GM18868 (cell line): ENCODE results near the gene C13orf46.

ENCODE experiments used
- ATAC-seq: cut with Tn5 transposase; IDR thresholded peaks from one replicate; pipeline ENCODE4 v1.9.1; 2021; ENCODE audit warnings: mild to moderate bottlenecking, moderate library complexity; ENCODE audit not compliant: unreplicated experiment

C13orf46 gene

DNA sequence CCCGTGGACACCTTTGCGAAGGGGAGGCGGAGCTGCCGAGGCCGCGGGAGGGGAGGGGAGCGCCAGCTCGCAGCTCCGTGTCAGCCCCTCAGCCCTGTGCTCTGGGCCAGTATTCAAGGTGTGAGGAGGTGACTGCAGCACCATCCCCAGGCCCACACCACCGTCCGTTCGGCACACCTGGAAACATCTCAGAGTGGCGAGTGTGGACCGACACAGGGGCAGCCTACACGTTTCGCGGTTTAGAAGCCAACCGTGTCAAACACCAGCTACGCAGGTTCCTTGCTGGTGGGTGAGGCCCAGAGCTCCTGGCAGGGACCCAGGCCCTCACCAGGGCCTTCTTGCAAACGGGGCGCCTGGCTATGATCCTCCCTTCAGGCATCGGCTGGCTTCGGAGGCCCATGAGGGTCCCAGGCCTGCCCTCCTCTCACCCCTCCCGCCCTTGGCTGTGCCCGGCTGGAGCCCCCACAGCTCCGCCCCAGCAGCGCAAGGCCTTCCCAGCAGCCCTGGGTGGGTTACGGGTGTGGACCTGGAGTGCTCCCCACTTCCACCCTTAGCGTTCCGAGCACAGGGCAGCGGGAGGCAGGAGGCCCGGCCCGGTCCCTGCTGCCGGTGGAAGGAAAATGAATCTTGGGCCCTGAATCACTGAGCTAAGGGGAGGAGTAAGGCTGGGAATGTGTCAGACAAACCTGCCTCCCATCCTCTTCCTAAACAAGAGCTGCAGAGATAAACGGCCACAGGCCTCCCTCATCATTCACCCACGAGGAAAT, 1.2 kb downstream of the C13orf46 start:
- no peak for ATAC-seq

DNA sequence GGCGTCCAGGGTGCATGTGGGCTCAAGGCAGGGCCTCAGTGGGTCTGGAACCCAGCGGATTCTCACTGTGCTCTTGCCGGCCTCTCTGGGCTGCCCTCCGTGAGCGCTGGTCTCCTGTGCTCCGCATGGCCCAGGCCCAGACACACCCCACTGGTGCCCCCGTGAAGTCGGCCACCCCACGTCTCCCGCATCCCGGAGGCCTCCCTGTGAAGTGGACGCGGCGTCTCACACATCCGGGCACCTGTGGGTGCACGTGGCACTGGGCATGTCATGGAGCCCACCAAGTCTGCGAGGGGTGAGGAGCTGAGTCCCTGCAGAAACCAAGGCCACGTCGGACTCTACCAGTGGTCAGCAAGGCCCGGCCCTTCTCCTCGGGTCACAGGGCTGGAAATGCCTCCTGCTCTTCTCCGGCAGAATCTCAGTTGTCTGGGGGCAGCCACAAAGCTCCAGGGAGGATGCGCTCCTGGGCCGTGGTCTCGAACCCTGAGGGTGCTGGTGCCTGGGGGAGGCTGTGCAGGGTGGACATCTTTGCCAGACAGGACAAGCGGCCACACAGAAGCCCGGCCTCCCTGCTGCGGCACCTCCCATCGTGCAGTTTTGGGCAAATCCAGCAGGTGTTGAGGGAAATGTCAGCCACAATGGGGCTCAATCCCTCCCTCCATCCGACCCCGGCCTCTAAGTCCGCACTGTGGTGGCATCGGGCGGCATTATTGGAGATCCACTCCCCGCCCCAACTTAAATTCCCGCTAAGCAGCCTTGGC, 2.2 kb downstream of the C13orf46 start:
- no peak for ATAC-seq

DNA sequence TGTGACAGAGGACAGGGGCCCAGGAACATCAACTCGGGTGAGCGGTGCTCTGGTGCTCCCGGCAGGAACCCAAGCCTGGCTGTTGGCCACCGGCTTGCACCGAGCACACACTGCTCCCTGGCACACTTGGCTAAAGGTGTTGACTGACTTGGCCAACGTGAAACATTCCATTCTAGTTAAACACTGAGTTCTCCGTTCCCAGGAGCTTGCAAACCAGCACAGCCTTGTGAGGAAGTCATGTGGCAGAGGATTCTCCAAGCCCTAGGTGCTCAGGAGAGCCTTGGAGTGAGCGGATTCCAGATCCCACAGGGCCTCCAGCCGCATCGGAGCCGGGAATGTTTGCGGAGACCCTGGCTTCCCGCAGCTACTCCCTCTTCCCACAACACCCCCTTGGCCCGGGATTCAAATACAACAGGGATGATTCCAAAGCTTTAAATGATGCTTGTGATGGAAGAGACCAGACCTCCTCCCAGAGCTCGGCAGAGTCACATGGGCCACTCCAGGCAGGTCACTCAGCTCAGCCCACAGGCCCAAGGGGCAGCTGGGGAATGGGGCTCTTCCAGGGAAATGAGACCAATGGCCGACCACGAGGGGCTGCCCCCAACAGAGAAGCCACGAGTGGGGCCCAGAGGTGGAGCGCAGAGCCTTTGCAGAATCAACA, 2.9 kb downstream of the C13orf46 start:
- ATAC-seq, result no peak

- no peak for ATAC-seq
Observed at GRCh38 chr13:113969973-113970611, 3.8 kb downstream of the C13orf46 start.

- ATAC-seq, result no peak
Observed at GRCh38 chr13:113969311-113969972, 4.4 kb downstream of the C13orf46 start.

DNA sequence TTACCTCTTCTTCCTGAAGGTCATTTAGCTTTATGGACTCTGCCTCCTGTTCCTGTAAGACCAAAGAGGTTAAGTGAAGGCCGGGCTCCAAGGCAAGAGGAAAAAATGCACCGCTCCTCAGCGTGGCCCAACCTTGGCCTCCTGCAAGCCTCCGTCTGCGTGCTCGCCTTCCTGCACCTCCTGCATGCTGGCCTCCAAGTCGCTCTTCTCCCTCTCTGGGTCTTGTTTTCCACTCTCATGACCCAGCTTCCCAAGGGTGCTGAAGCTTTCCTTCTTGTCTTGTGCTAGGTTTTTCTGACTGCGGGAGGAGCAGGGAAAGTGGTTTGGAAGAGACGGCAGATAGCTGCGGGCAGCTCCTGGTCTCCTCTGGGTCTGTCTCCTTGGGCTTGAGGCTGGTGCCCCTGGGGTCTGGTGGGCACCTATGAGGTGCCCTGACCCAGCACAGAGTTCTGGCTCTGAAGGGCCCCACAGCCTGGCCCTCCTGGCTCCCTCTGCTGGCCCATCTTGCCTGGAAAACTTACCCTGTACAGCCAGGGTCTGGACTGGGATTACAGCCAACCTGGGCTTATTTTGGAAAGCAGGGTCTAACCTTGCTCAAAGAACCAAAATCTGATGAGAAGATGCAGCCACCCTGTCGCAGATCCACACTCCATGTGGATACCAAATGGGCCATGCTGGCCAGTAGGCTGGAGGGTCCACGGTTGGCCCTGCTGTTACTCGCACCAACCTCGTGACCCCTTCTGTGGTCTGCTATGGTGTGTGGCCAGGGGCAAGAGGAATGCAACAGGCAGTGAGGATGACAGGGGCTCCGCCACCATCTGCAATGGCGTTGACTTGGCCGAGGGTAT, 5.2 kb downstream of the C13orf46 start:
- ATAC-seq, result no peak

DNA sequence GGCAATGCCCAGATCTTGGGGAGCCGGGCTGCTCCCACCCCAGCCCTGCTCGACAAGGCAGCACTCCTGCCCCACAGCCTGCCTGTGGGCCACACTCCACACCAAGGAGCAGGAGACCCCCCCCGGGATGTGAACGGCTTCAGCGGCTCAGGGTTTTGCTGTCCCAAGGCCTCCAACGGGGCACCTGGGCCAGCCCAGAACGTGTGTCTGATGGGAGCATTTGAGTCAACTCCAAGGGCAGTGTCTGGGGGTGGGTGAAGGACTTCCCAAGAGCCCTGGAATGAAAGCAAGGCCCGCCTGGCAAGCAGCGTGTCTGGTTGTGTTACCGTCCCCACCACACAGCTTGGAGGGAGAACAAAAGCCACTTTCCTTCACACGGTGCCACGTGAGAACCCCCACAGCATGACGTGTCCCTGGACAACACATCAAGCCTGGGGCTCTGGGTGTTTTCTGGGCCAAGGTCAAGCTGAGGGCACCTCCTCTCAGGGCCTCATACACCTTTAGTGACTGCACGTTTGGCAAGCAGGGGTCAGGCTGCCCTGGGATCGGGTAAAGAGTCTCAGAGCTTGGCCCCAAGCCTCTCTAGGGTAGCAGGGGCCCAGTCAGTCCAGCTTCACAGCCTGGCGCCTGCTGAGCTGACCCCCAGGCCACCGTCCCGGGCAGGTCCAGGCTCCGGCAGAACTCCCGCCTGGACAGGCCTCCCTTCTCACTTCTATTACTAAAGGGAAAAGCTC, 6.0 kb downstream of the C13orf46 start:
- ATAC-seq, result no peak

DNA sequence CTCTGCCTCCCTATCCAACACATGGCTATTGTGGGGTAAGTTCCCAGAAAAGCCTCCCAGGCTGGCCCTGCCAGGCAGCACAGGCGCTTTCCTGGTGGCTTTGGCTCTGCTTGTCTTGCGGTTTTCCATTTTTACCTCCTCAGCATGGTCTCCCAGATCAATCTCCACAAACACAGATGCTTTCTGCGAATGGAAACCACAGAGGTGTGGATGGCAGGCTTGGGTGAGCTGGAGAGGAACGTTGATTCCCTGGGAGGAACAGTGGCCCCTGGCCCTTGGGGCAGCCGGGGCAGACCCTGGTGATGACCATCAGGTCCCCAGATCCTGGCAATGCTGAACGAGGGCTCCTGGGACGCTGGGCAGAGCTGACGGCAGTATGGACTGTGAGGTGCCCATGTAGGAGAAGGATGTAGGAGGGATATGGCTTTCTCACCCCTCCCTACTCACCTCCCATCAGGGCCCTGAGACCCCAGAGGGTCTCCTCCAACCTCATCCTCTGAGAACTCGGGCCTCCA, 6.6 kb downstream of the C13orf46 start:
- no peak for ATAC-seq

GRCh38 chr13:113965968-113966884, 7.7 kb downstream of the C13orf46 start:
- ATAC-seq, result no peak

- ATAC-seq, result no peak
Observed at GRCh38 chr13:113965383-113965874, 8.4 kb downstream of the C13orf46 start.

GRCh38 chr13:113964251-113964995, 9.5 kb downstream of the C13orf46 start:
- no peak for ATAC-seq

- no peak for ATAC-seq
Observed at GRCh38 chr13:113963376-113963775, 10.5 kb downstream of the C13orf46 start.

DNA sequence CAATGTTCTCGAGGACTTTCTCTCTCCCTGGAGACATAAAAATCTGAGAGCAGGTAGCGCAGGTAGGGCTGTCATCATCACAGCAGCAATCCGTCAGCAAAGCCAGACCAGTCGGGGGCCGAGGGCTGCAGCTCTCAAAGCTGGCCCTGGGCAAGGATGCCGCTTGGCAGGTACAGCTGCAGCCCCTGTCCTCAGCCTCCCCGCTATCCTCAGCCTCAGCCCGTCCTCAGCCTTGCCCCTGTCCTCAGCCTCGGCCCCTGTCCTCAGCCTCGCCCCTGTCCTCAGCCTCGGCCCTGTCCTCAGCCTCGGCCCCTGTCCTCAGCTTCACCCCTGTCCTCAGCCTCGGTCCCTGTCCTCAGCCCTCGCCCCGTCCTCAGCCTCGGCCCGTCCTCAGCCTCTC, 10.9 kb downstream of the C13orf46 start:
- no peak for ATAC-seq

GRCh38 chr13:113962386-113962785, 11.5 kb downstream of the C13orf46 start:
- no peak for ATAC-seq

GRCh38 chr13:113960276-113960948, 13.5 kb downstream of the C13orf46 start:
- no peak for ATAC-seq

DNA sequence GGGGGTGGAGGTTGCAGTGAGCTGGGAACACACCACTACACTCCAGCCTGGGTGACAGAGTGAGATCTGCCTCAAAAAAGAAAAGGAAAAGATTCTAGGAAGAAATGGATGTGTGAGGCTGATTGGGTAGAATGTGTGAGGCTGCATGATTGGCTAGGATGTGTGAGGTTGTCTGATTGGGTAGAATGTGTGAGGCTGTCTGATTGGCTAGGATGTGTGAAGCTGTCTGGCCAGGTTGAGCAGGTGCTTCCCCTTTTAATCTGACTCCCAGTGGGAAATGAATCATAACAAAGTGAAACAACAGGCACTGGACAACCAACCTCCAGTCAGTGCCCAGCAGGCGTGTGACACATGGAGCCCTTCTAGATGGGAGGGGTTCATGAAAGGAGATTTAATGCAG, 14.7 kb downstream of the C13orf46 start:
- ATAC-seq, result no peak
